ENCODE measurements around the gene ARMC2. TPM values are rescaled to one million over a fixed set of nuclear protein-coding genes. Genes with fewer than 3 reads are reported as not detected.

ARMC2 gene
- total RNA-seq, 1 donor from 2014 or later: 2.9 TPM

- H4K20me1 ChIP-seq (ENCODE audit: low read depth): no peaks in the 10 kb centered on the region
- H3K9me3 ChIP-seq (ENCODE audit: low read depth): no peaks in the 10 kb centered on the region
- H3K4me3 ChIP-seq: no peak overlapping the region
- no peak overlapping the region for H3K4me2 ChIP-seq
- H2AFZ ChIP-seq (replicated peaks): no peak overlapping the region
- H3K36me3 ChIP-seq: peaks cover 10% of the 10 kb centered on the region
- H3K27me3 ChIP-seq: no peaks in the 10 kb centered on the region
- Mint-ChIP-seq H3K4me1 (no peaks in the 10 kb centered on the region), H3K4me3 (no peak overlapping the region), H3K27me3 (ENCODE audit: insufficient read depth, low read depth) (no peaks in the 10 kb centered on the region), H3K36me3 (peaks cover 10% of the 10 kb centered on the region), H3K9me3 (no peaks in the 10 kb centered on the region), H3K27ac (no peak overlapping the region)
- TF ChIP-seq EZH2phosphoT487 (IDR thresholded peaks at IDR 0.05): no peak
- no peak for TF ChIP-seq CTCF (IDR thresholded peaks at IDR 0.05)
- no peak for TF ChIP-seq EZH2 (IDR thresholded peaks at IDR 0.05)
- H3K27ac ChIP-seq: no peak overlapping the region
- no peak overlapping the region for H3K9ac ChIP-seq
- H3K4me1 ChIP-seq: no peaks in the 10 kb centered on the region
- no peak for DNase-seq (ENCODE audit: low spot score)
- no peaks in the 10 kb centered on the region for H3K79me2 ChIP-seq (ENCODE audit: low read depth)
- H3F3A ChIP-seq (ENCODE audit: low read depth): no peaks in the 10 kb centered on the region
Observed at GRCh38 chr6:108989700-108990099, 141.5 kb downstream of the ARMC2 start.

GRCh38 chr6:108993876-108994275 is 145.7 kb downstream of the ARMC2 start:
- no peaks in the 10 kb centered on the region for H3K4me1 ChIP-seq
- no peak overlapping the region for H3K4me3 ChIP-seq
- no peak overlapping the region for H3K27ac ChIP-seq
- Mint-ChIP-seq H3K4me1 (no peaks in the 10 kb centered on the region), H3K4me3 (no peak overlapping the region), H3K27me3 (ENCODE audit: insufficient read depth, low read depth) (no peaks in the 10 kb centered on the region), H3K9me3 (no peaks in the 10 kb centered on the region), H3K36me3 (peaks cover 6% of the 10 kb centered on the region), H3K27ac (no peak overlapping the region)
- no peaks in the 10 kb centered on the region for H3K79me2 ChIP-seq (ENCODE audit: low read depth)
- TF ChIP-seq EZH2phosphoT487 (IDR thresholded peaks at IDR 0.05) (no peak), CTCF (IDR thresholded peaks at IDR 0.05) (no peak), EZH2 (IDR thresholded peaks at IDR 0.05) (no peak)
- H3F3A ChIP-seq (ENCODE audit: low read depth): no peaks in the 10 kb centered on the region
- H3K36me3 ChIP-seq: peaks cover 10% of the 10 kb centered on the region
- H4K20me1 ChIP-seq (ENCODE audit: low read depth): no peaks in the 10 kb centered on the region
- H2AFZ ChIP-seq (replicated peaks): no peak overlapping the region
- no peak overlapping the region for H3K4me2 ChIP-seq
- no peaks in the 10 kb centered on the region for H3K27me3 ChIP-seq
- H3K9ac ChIP-seq: no peak overlapping the region
- no peaks in the 10 kb centered on the region for H3K9me3 ChIP-seq (ENCODE audit: low read depth)
- DNase-seq (ENCODE audit: low spot score): no peak

GRCh38 chr6:108995296-108995695 is 147.1 kb downstream of the ARMC2 start:
- Histone ChIP-seq H3K4me2 (no peak overlapping the region), H4K20me1 (ENCODE audit: low read depth) (no peaks in the 10 kb centered on the region), H3K27me3 (no peaks in the 10 kb centered on the region), H3K4me3 (no peak overlapping the region), H3F3A (ENCODE audit: low read depth) (no peaks in the 10 kb centered on the region), H2AFZ (replicated peaks) (no peak overlapping the region), H3K79me2 (ENCODE audit: low read depth) (no peaks in the 10 kb centered on the region), H3K9ac (no peak overlapping the region), H3K36me3 (peaks cover 10% of the 10 kb centered on the region), H3K9me3 (ENCODE audit: low read depth) (no peaks in the 10 kb centered on the region), H3K27ac (no peak overlapping the region), H3K4me1 (no peaks in the 10 kb centered on the region)
- DNase-seq (ENCODE audit: low spot score): no peak
- TF ChIP-seq EZH2 (IDR thresholded peaks at IDR 0.05): no peak
- H3K36me3 Mint-ChIP-seq: peaks cover 4% of the 10 kb centered on the region
- no peaks in the 10 kb centered on the region for H3K4me1 Mint-ChIP-seq
- H3K27ac Mint-ChIP-seq: no peak overlapping the region
- H3K4me3 Mint-ChIP-seq: no peak overlapping the region
- H3K27me3 Mint-ChIP-seq (ENCODE audit: insufficient read depth, low read depth): no peaks in the 10 kb centered on the region
- no peaks in the 10 kb centered on the region for H3K9me3 Mint-ChIP-seq

- no peaks in the 10 kb centered on the region for H3K9me3 Mint-ChIP-seq
- H3K27ac ChIP-seq: no peak overlapping the region
- no peaks in the 10 kb centered on the region for H3K27me3 Mint-ChIP-seq (ENCODE audit: insufficient read depth, low read depth)
Observed at GRCh38 chr6:108996208-108996607, 148.0 kb downstream of the ARMC2 start.

More at GRCh38 chr6:108996208-108996607, 148.0 kb downstream of the ARMC2 start:
- Histone ChIP-seq H3K4me1 (no peaks in the 10 kb centered on the region), H3K36me3 (peaks cover 10% of the 10 kb centered on the region), H3K4me2 (no peak overlapping the region), H3K79me2 (ENCODE audit: low read depth) (peaks cover under 1% of the 10 kb centered on the region), H3K9ac (no peak overlapping the region), H3K9me3 (ENCODE audit: low read depth) (no peaks in the 10 kb centered on the region), H2AFZ (replicated peaks) (no peak overlapping the region), H4K20me1 (ENCODE audit: low read depth) (no peaks in the 10 kb centered on the region), H3K27me3 (no peaks in the 10 kb centered on the region), H3K4me3 (no peak overlapping the region), H3F3A (ENCODE audit: low read depth) (no peaks in the 10 kb centered on the region)
- Mint-ChIP-seq H3K36me3 (no peaks in the 10 kb centered on the region), H3K27ac (no peak overlapping the region), H3K4me3 (no peak overlapping the region), H3K4me1 (no peaks in the 10 kb centered on the region)
- DNase-seq (ENCODE audit: low spot score): no peak
- TF ChIP-seq EZH2 (IDR thresholded peaks at IDR 0.05) (no peak), EZH2phosphoT487 (IDR thresholded peaks at IDR 0.05) (no peak)
